Fibroblast of lung (primary cell): ENCODE results near the gene SERPINI1. TPM values are rescaled to one million over a fixed set of nuclear protein-coding genes. Genes with fewer than 3 reads are reported as not detected.

Source experiments
- DNase-seq, 2 donors: peaks; one replicate each; pipeline versions ENCODE4 v3.0.0 to v3.0.0-alpha.2; 2010; ENCODE audit warnings: low read depth in 2 of 2
- H2AFZ ChIP-seq: 2 replicates; pipeline ENCODE4 v1.5.1; 2012; ENCODE audit warnings: low read length, control low read depth, inconsistent platforms
- H3K27ac ChIP-seq: 2 replicates; pipeline ENCODE4 v1.5.1; 2011; ENCODE audit warnings: low read length, control low read depth; ENCODE audit not compliant: insufficient read depth
- H3K27me3 ChIP-seq: 2 replicates; pipeline ENCODE4 v1.5.1; 2011; ENCODE audit warnings: mild to moderate bottlenecking, low read length; ENCODE audit not compliant: control insufficient read depth, insufficient read depth
- H3K36me3 ChIP-seq: 2 replicates; pipeline ENCODE4 v1.5.1; 2011; ENCODE audit warnings: low read length; ENCODE audit not compliant: control insufficient read depth, insufficient read depth
- H3K4me1 ChIP-seq: 2 replicates; pipeline ENCODE4 v1.5.1; 2011; ENCODE audit warnings: low read length; ENCODE audit not compliant: control insufficient read depth, insufficient read depth; ENCODE audit errors: extremely low read depth
- H3K4me2 ChIP-seq: 2 replicates; pipeline ENCODE4 v1.5.1; 2011; ENCODE audit warnings: low read length, control low read depth; ENCODE audit not compliant: insufficient read depth; ENCODE audit errors: extremely low read depth
- H3K4me3 ChIP-seq, 4 experiments: fragments of 200-600 bp in 1 of 4; sonication (generic) in 1 of 4; replicated peaks in 1 of 4; 2 replicates each; pipeline ENCODE4 v1.5.1; 2011 to 2016; ENCODE audit warnings: low read length in 4 of 4, low read depth in 3 of 4, mild to moderate bottlenecking in 3 of 4, control low read depth in 2 of 4, inconsistent platforms in 1 of 4, mixed read lengths in 1 of 4; ENCODE audit not compliant: insufficient read depth in 1 of 4; ENCODE audit errors: control extremely low read depth in 1 of 4
- H3K79me2 ChIP-seq: 2 replicates; pipeline ENCODE4 v1.5.1; 2012; ENCODE audit warnings: mild to moderate bottlenecking, low read length, inconsistent platforms; ENCODE audit not compliant: control insufficient read depth, insufficient read depth
- H3K9ac ChIP-seq: 2 replicates; pipeline ENCODE4 v1.5.1; 2011; ENCODE audit warnings: mild to moderate bottlenecking, low read length, control low read depth; ENCODE audit not compliant: insufficient read depth
- H3K9me3 ChIP-seq: 2 replicates; pipeline ENCODE4 v1.5.1; 2012; ENCODE audit warnings: low read depth, low read length; ENCODE audit not compliant: control insufficient read depth, insufficient read depth
- H4K20me1 ChIP-seq: 2 replicates; pipeline ENCODE4 v1.5.1; 2011; ENCODE audit warnings: low read length; ENCODE audit not compliant: control insufficient read depth, insufficient read depth; ENCODE audit errors: extremely low read depth
- EZH2 ChIP-seq: IDR thresholded peaks from 2 replicates; pipeline ENCODE4 v1.5.1; 2012; ENCODE audit warnings: low read length, control low read depth, mild to moderate bottlenecking; ENCODE audit errors: missing control alignments
- polyA plus RNA-seq, 2 donors: library from polyadenylated mRNA; depleted of rRNA in 1 of 2; stranded (reverse) in 1 of 2; unstranded in 1 of 2; fragments of >200 nt; gene quantifications; 2 replicates each; pipeline ENCODE4 v1.2.1, GENCODE V29; 2011 to 2012; ENCODE audit warnings: missing spikeins in 1 of 2
- total RNA-seq: library from RNA; depleted of rRNA; stranded (reverse); fragments of >200 nt; gene quantifications from 2 replicates; pipeline ENCODE4 v1.2.1, GENCODE V29; 2014
- TF ChIP-seq, protein P1 (sequence below), 2 donors: IDR thresholded peaks in 1 of 2; conservative IDR thresholded peaks in 1 of 2; 1 replicate in 1 of 2; 2 replicates in 1 of 2; pipeline ENCODE4 v1.5.1; 2011 to 2012; ENCODE audit warnings: low read length in 2 of 2, control low read depth in 1 of 2, inconsistent platforms in 1 of 2, low read depth in 1 of 2, mild to moderate bottlenecking in 1 of 2

SERPINI1 gene
- total and polyA plus RNA-seq, 2 donors (not counting 1 experiment from before 2014, with no cell fraction given), result 3.0 to 5.8 TPM

- no peaks in the 10 kb centered on the region for H4K20me1 ChIP-seq
- H3K9ac ChIP-seq, result no peak overlapping the region
- DNase-seq, result no peak
- H2AFZ ChIP-seq, result no peak overlapping the region
- H3K9me3 ChIP-seq, result no peaks in the 10 kb centered on the region
- no peak overlapping the region for H3K4me2 ChIP-seq
- H3K4me1 ChIP-seq, result no peaks in the 10 kb centered on the region
- H3K27me3 ChIP-seq, result no peaks in the 10 kb centered on the region
- no peak overlapping the region for H3K27ac ChIP-seq
- H3K4me3 ChIP-seq, result no peak overlapping the region
- H3K36me3 ChIP-seq, result no peaks in the 10 kb centered on the region
- no peak for TF ChIP-seq EZH2
- TF ChIP-seq, protein P1, sequence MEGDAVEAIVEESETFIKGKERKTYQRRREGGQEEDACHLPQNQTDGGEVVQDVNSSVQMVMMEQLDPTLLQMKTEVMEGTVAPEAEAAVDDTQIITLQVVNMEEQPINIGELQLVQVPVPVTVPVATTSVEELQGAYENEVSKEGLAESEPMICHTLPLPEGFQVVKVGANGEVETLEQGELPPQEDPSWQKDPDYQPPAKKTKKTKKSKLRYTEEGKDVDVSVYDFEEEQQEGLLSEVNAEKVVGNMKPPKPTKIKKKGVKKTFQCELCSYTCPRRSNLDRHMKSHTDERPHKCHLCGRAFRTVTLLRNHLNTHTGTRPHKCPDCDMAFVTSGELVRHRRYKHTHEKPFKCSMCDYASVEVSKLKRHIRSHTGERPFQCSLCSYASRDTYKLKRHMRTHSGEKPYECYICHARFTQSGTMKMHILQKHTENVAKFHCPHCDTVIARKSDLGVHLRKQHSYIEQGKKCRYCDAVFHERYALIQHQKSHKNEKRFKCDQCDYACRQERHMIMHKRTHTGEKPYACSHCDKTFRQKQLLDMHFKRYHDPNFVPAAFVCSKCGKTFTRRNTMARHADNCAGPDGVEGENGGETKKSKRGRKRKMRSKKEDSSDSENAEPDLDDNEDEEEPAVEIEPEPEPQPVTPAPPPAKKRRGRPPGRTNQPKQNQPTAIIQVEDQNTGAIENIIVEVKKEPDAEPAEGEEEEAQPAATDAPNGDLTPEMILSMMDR (conservative IDR thresholded peaks at IDR 0.05 in 1 of 2, IDR thresholded peaks at IDR 0.05 in 1 of 2; ENCODE audit: low read depth in 1 of 2, low read length in 2 of 2), result no peak
- H3K79me2 ChIP-seq, result no peaks in the 10 kb centered on the region
These were observed 104.7 kb downstream of the SERPINI1 start for GRCh38 chr3:167840247-167840646.

DNA sequence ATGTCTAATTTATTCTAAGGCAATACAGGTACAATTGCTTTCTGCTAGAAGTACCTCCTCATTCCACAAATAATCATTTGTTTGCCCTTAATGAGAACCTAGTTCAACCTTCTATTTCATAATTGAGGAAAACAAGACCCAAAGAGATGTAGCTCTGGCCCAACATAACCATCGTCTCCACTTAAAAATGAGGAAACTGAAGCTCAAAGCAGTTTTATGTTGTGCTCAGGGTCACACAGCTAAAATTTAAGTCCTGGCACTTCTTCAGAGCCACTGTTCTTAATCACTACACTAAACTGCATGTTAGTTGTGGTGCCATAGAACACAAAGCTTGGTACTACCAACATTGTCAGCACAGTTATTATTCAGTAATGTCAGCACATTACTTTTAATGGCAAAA, 108.0 kb downstream of the SERPINI1 start:
- Histone ChIP-seq H3K27ac (no peak overlapping the region), H3K4me3 (no peak overlapping the region), H2AFZ (no peak overlapping the region), H3K27me3 (no peaks in the 10 kb centered on the region), H3K36me3 (no peaks in the 10 kb centered on the region), H3K9me3 (no peaks in the 10 kb centered on the region), H3K4me2 (no peak overlapping the region), H3K4me1 (no peaks in the 10 kb centered on the region), H3K9ac (no peak overlapping the region), H4K20me1 (no peaks in the 10 kb centered on the region), H3K79me2 (no peaks in the 10 kb centered on the region)
- no peak for DNase-seq
- TF ChIP-seq EZH2, result no peak
- TF ChIP-seq, protein P1 (conservative IDR thresholded peaks at IDR 0.05 in 1 of 2, IDR thresholded peaks at IDR 0.05 in 1 of 2; ENCODE audit: low read depth in 1 of 2, low read length in 2 of 2), result no peak

- Histone ChIP-seq H3K4me3 (no peak overlapping the region), H3K79me2 (no peaks in the 10 kb centered on the region)
- TF ChIP-seq, protein P1 (conservative IDR thresholded peaks at IDR 0.05 in 1 of 2, IDR thresholded peaks at IDR 0.05 in 1 of 2; ENCODE audit: low read depth in 1 of 2, low read length in 2 of 2), result no peak
- TF ChIP-seq EZH2, result no peak
These were observed 108.4 kb downstream of the SERPINI1 start for GRCh38 chr3:167843886-167844285.

More at GRCh38 chr3:167843886-167844285, 108.4 kb downstream of the SERPINI1 start:
- Histone ChIP-seq H3K4me1 (no peaks in the 10 kb centered on the region), H3K36me3 (no peaks in the 10 kb centered on the region), H3K4me2 (no peak overlapping the region), H3K9ac (no peak overlapping the region), H3K27ac (no peak overlapping the region), H3K27me3 (no peaks in the 10 kb centered on the region), H4K20me1 (no peaks in the 10 kb centered on the region), H2AFZ (no peak overlapping the region), H3K9me3 (no peaks in the 10 kb centered on the region)
- DNase-seq, result no peak
